Breast epithelium (tissue), 3 donors: ENCODE results near the gene AFF3.

Experiments used
- CTCF ChIP-seq, 3 donors: fragments of 450-650 bp; IDR thresholded peaks; one replicate each; pipeline ENCODE4 v1.5.1; 2016 to 2017; ENCODE audit warnings: antibody characterized with exemption in 3 of 3, mild to moderate bottlenecking in 3 of 3, moderate library complexity in 3 of 3
- POLR2A ChIP-seq: fragments of 450-650 bp; IDR thresholded peaks from one replicate; pipeline ENCODE4 v1.6.1; 2016; ENCODE audit warnings: antibody characterized with exemption, mild to moderate bottlenecking, moderate library complexity
- POLR2AphosphoS5 ChIP-seq, 3 donors: sonication (generic); formaldehyde crosslinking; IDR thresholded peaks; one replicate each; pipeline ENCODE4 v1.6.1; 2017; ENCODE audit warnings: antibody characterized with exemption in 3 of 3

GRCh38 chr2:99821039-99821438 lies 321.4 kb downstream of the AFF3 start:
- TF ChIP-seq CTCF (IDR thresholded peaks at IDR 0.05) (no peak), POLR2AphosphoS5 (IDR thresholded peaks at IDR 0.05) (no peak), POLR2A (no peak)
